ENCODE results near the gene LRRN2. TPM values are rescaled to one million over a fixed set of nuclear protein-coding genes. Genes with fewer than 3 reads are reported as not detected.

The LRRN2 gene
- total RNA-seq, 1 donor from 2014 or later, result 4.9 TPM

DNA sequence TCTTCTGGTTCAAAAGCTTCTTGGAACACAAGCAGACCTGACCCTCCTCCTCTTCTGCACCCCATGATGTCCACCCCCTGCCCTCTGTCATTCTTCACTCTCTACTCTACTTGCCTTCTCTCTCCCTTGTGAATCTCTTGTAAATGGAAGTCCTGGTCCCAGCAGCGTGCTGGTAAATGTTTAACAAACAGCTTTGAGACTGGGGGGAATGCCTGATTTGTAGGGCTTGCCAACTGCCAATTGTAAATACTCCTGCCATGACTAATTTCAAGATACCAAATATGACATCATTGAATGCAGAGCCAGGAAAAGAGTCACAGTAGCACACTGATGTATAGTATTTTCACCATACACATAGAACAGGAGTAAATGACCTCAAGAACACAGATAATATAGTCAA is 40.9 kb upstream of the LRRN2 start:
- Histone ChIP-seq H3K27ac (ENCODE audit: low read depth, low read length) (no peak overlapping the region), H3K4me2 (ENCODE audit: low read length) (peak overlapping the region; percentile 32), H3K79me2 (ENCODE audit: insufficient read depth, low read length) (no peaks in the 10 kb centered on the region), H3K4me1 (ENCODE audit: insufficient read depth, low read length) (no peaks in the 10 kb centered on the region), H4K20me1 (ENCODE audit: insufficient read depth, low read length) (no peaks in the 10 kb centered on the region), H3K27me3 (ENCODE audit: insufficient read depth, low read length) (peaks cover 12% of the 10 kb centered on the region), H3K9me3 (ENCODE audit: insufficient read depth, low read depth, low read length) (no peaks in the 10 kb centered on the region), H3K4me3 (ENCODE audit: insufficient read depth, low read depth, low read length) (no peak overlapping the region), H2AFZ (ENCODE audit: low read depth, low read length) (no peak overlapping the region), H3K36me3 (ENCODE audit: insufficient read depth, low read length) (no peaks in the 10 kb centered on the region), H3K9ac (ENCODE audit: low read length) (no peak overlapping the region)
- no peak overlapping the region for H3K4me3 Mint-ChIP-seq (ENCODE audit: unreplicated experiment)
- peak overlapping the region; percentile 21 for H3K27ac Mint-ChIP-seq (ENCODE audit: unreplicated experiment)
- H3K27me3 Mint-ChIP-seq (ENCODE audit: low read depth, unreplicated experiment), result peaks cover 16% of the 10 kb centered on the region
- H3K9me3 Mint-ChIP-seq (ENCODE audit: unreplicated experiment), result no peaks in the 10 kb centered on the region
- no peak for FAIRE-seq
- DNase-seq (ENCODE audit: low read depth), result peak; percentile 67
- H3K4me1 Mint-ChIP-seq (ENCODE audit: low read depth, unreplicated experiment), result peaks cover 12% of the 10 kb centered on the region
- TF ChIP-seq, protein P1, sequence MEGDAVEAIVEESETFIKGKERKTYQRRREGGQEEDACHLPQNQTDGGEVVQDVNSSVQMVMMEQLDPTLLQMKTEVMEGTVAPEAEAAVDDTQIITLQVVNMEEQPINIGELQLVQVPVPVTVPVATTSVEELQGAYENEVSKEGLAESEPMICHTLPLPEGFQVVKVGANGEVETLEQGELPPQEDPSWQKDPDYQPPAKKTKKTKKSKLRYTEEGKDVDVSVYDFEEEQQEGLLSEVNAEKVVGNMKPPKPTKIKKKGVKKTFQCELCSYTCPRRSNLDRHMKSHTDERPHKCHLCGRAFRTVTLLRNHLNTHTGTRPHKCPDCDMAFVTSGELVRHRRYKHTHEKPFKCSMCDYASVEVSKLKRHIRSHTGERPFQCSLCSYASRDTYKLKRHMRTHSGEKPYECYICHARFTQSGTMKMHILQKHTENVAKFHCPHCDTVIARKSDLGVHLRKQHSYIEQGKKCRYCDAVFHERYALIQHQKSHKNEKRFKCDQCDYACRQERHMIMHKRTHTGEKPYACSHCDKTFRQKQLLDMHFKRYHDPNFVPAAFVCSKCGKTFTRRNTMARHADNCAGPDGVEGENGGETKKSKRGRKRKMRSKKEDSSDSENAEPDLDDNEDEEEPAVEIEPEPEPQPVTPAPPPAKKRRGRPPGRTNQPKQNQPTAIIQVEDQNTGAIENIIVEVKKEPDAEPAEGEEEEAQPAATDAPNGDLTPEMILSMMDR (IDR thresholded peaks at IDR 0.05; ENCODE audit: insufficient read depth, low read depth, low read length), result no peak
- TF ChIP-seq EZH2 (IDR thresholded peaks at IDR 0.05; ENCODE audit: insufficient read depth, low read length), result no peak
- H3K36me3 Mint-ChIP-seq (ENCODE audit: low read depth, unreplicated experiment), result no peaks in the 10 kb centered on the region

DNA sequence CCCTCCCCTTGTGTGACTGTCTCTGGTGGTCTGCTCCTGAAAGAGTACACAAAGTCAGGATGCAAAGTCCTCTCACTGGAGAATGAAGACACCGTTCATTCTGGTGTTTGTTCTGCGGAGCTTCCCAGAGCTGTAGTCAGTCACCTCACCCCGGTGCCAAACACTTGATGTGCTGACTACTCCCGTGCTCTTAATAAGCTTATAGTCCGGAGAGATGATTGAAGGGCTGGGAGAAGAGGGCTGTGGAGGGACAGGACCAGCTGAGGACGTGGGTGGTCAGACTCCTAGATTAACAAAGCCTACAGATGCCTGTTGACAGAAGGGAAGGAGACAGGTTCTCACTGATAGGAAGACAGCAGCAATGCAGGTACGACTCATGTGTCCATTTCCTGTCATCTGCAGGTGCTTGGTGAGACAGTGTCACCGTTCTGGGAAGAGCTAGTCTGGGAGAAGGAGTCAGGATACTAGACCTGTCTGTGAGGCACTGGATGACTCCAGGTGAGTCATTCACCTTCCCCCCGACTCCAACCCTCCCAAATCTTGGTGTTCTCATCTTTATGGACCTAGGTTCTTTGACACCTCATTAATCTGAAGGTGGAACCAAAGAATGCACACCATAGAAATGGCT is 40.4 kb upstream of the LRRN2 start:
- no peak overlapping the region for H3K27ac ChIP-seq (ENCODE audit: low read depth, low read length)
- H3K79me2 ChIP-seq (ENCODE audit: insufficient read depth, low read length), result no peaks in the 10 kb centered on the region
- peaks cover 7% of the 10 kb centered on the region for H3K27me3 ChIP-seq (ENCODE audit: insufficient read depth, low read length)
- Mint-ChIP-seq H3K36me3 (ENCODE audit: low read depth, unreplicated experiment) (no peaks in the 10 kb centered on the region), H3K4me3 (ENCODE audit: unreplicated experiment) (peak overlapping the region; percentile 42), H3K27ac (ENCODE audit: unreplicated experiment) (peak overlapping the region; percentile 21), H3K4me1 (ENCODE audit: low read depth, unreplicated experiment) (peaks cover 14% of the 10 kb centered on the region), H3K27me3 (ENCODE audit: low read depth, unreplicated experiment) (peaks cover 13% of the 10 kb centered on the region), H3K9me3 (ENCODE audit: unreplicated experiment) (no peaks in the 10 kb centered on the region)
- no peak overlapping the region for H3K9ac ChIP-seq (ENCODE audit: low read length)
- no peaks in the 10 kb centered on the region for H3K4me1 ChIP-seq (ENCODE audit: insufficient read depth, low read length)
- FAIRE-seq (no peak), DNase-seq (ENCODE audit: low read depth) (no peak)
- H3K36me3 ChIP-seq (ENCODE audit: insufficient read depth, low read length), result no peaks in the 10 kb centered on the region
- no peaks in the 10 kb centered on the region for H4K20me1 ChIP-seq (ENCODE audit: insufficient read depth, low read length)
- no peak overlapping the region for H3K4me3 ChIP-seq (ENCODE audit: insufficient read depth, low read depth, low read length)
- no peaks in the 10 kb centered on the region for H3K9me3 ChIP-seq (ENCODE audit: insufficient read depth, low read depth, low read length)
- no peak overlapping the region for H2AFZ ChIP-seq (ENCODE audit: low read depth, low read length)
- peak overlapping the region; percentile 32 for H3K4me2 ChIP-seq (ENCODE audit: low read length)
- no peak for TF ChIP-seq EZH2 (IDR thresholded peaks at IDR 0.05; ENCODE audit: insufficient read depth, low read length)
- TF ChIP-seq, protein P1 (IDR thresholded peaks at IDR 0.05; ENCODE audit: insufficient read depth, low read depth, low read length), result no peak

DNA sequence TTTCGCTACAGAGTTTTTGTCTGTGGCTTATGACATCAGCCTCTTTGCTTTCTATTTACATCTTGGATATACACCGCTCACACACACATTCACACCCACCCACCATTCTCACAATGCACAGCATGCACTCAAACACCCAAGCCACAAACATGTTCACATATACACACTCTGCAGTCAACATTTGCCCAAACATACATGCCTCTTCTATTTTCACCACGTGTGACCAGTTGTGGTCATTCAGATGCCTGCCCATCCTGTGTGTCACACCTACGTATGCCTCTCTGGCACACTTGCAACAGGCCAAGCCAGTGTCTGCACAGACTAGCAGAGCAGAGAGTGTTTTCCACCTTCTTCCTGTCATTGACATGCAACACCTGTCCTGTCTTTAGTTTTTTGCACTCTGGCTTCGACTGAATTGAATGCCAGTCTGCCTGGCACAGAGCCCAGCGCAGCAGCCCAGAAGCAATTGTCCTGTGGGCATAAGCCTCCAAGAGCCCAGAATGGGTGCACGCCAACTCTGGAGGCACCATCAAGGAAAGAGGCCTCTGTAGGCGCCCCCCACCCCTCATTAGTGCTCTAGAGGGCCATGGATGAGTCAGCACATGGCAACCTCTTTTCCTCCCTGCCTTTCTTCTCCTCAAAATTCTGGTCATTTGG is 37.7 kb upstream of the LRRN2 start:
- H3K9me3 Mint-ChIP-seq (ENCODE audit: unreplicated experiment), result no peaks in the 10 kb centered on the region

More for the DNA sequence above, 37.7 kb upstream of the LRRN2 start:
- no peaks in the 10 kb centered on the region for H4K20me1 ChIP-seq (ENCODE audit: insufficient read depth, low read length)
- Mint-ChIP-seq H3K27ac (ENCODE audit: unreplicated experiment) (no peak overlapping the region), H3K4me3 (ENCODE audit: unreplicated experiment) (no peak overlapping the region), H3K27me3 (ENCODE audit: low read depth, unreplicated experiment) (no peaks in the 10 kb centered on the region), H3K36me3 (ENCODE audit: low read depth, unreplicated experiment) (no peaks in the 10 kb centered on the region), H3K4me1 (ENCODE audit: low read depth, unreplicated experiment) (peaks cover 14% of the 10 kb centered on the region)
- H3K9ac ChIP-seq (ENCODE audit: low read length), result no peak overlapping the region
- TF ChIP-seq, protein P1 (IDR thresholded peaks at IDR 0.05; ENCODE audit: insufficient read depth, low read depth, low read length), result no peak
- TF ChIP-seq EZH2 (IDR thresholded peaks at IDR 0.05; ENCODE audit: insufficient read depth, low read length), result no peak
- no peak overlapping the region for H3K27ac ChIP-seq (ENCODE audit: low read depth, low read length)
- no peaks in the 10 kb centered on the region for H3K27me3 ChIP-seq (ENCODE audit: insufficient read depth, low read length)
- no peak overlapping the region for H3K4me2 ChIP-seq (ENCODE audit: low read length)
- no peak overlapping the region for H2AFZ ChIP-seq (ENCODE audit: low read depth, low read length)
- no peaks in the 10 kb centered on the region for H3K79me2 ChIP-seq (ENCODE audit: insufficient read depth, low read length)
- no peaks in the 10 kb centered on the region for H3K4me1 ChIP-seq (ENCODE audit: insufficient read depth, low read length)
- no peaks in the 10 kb centered on the region for H3K36me3 ChIP-seq (ENCODE audit: insufficient read depth, low read length)
- no peaks in the 10 kb centered on the region for H3K9me3 ChIP-seq (ENCODE audit: insufficient read depth, low read depth, low read length)
- DNase-seq (ENCODE audit: low read depth) (peak; percentile 12), FAIRE-seq (no peak)
- no peak overlapping the region for H3K4me3 ChIP-seq (ENCODE audit: insufficient read depth, low read depth, low read length)

All from astrocyte (in vitro differentiated cells and primary cell).